IPS DF 19.7 (cell line): Measurements from ENCODE around the gene SUPT7L.

ENCODE experiments used
- DNase-seq: peaks from one replicate; pipeline ENCODE4 v3.0.0-alpha.2; 2013; ENCODE audit warnings: low read depth, low spot score

The SUPT7L gene, protein sequence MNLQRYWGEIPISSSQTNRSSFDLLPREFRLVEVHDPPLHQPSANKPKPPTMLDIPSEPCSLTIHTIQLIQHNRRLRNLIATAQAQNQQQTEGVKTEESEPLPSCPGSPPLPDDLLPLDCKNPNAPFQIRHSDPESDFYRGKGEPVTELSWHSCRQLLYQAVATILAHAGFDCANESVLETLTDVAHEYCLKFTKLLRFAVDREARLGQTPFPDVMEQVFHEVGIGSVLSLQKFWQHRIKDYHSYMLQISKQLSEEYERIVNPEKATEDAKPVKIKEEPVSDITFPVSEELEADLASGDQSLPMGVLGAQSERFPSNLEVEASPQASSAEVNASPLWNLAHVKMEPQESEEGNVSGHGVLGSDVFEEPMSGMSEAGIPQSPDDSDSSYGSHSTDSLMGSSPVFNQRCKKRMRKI

GRCh38 chr2:27663285-27664153, at the start of gene SUPT7L, which contains the start of gene SLC4A1AP:
TSS of gene SUPT7L (minus strand) at chr2:27663614. CDS start at chr2:27662192, 1,422 bp downstream.
TSS of gene SLC4A1AP (plus strand) at chr2:27663889. CDS start at chr2:27663915, 26 bp downstream.
- DNase-seq = peak; percentile 38

GRCh38 chr2:27713201-27713600, 49.8 kb upstream of the SUPT7L start:
- no peak for DNase-seq

DNA sequence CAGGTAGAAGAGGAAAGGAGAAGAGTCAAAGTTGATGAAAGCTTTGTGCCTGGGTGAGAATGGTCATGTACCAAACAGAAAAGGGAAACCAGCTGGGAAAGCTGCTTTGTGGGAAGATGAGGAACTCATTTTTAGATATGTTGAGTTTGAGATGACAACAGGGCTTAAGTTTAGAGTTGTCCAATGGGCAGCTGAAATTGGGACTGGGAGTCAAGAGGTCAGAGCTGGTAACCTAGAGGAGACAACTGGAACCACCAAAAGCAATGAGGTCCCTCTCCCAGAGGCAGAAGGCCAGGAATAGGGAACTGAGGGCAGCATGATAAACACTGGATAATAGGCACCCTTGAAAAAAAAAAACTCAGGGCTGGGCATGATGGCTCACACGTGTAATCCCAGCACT, 49.1 kb upstream of the SUPT7L start:
- no peak for DNase-seq

GRCh38 chr2:27711804-27712203, 48.4 kb upstream of the SUPT7L start:
- DNase-seq = no peak

DNA sequence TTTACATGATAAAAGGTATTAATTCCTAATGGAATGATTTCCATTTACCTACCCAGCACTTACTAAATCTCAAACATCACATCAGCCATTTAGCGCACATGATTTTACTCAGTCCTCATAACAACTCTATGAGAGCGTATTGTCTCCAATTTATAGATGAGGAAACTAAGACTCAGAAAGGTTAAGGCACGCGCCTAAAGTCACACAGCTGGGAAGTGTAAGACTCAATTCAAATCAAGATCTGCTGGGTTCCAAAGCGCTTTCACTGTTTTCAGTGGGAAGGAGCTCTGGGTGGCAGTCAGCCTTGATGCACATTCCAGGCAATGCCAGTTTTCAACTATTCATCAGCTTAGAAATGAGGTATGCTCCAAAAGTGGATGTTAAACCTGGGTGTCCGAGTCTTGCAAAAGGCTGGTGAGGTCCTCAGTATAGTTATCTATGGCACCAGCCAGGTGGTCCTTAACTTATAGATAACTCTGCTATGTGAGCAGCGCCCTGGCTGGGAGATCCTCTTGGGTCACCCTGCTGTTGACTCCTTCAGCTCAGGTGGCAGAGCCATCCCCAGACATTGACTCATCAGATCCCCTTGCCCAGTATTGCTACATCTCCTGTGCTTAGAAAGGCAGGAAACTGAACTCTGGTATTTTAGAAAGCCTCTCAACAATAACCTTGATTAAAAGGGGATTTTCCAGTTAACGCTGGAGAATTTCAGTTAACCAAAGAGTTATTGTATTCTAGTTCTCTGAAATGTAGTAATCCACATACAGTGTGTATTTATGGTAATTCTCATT, 47.4 kb upstream of the SUPT7L start:
- no peak for DNase-seq

GRCh38 chr2:27709960-27710575, 46.7 kb upstream of the SUPT7L start:
- DNase-seq = no peak

DNA sequence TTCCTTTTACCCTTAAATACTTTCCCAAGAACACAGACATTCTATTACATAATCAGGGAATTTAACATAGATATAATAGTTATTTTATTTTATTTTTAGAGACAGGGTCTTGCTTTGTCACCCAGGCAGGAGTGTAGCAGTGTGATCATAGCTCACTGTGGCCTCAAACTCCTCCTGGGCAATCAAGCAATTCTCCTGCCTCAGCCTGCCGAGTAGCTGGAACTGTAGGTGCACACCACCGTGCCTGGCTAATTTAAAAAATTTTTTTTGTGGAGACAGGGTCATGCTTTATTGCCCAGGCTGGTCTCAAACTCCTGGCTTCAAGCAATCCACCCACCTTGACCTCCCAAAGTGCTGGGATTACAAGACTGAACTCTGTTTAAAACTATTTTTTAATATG, 45.9 kb upstream of the SUPT7L start:
- DNase-seq = no peak

DNA sequence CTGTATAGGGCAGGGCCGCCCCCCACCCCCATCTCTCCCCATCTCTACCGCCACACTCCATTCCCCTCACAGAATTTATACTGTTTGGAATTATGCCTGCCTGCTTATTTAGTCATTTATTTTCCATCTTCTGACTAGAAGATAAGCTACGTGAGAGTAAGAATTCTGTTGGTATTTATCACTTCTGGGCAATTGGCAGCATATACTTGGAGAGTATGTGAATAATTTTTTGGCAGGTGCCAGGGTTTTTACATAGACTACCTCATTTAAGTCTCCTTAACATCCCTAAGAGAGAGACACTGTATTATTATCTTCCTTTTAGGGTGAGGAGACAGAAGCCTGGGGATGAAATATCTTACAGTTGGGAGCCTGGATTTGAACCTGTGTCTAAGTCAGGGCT, 45.3 kb upstream of the SUPT7L start:
- DNase-seq = no peak

DNA sequence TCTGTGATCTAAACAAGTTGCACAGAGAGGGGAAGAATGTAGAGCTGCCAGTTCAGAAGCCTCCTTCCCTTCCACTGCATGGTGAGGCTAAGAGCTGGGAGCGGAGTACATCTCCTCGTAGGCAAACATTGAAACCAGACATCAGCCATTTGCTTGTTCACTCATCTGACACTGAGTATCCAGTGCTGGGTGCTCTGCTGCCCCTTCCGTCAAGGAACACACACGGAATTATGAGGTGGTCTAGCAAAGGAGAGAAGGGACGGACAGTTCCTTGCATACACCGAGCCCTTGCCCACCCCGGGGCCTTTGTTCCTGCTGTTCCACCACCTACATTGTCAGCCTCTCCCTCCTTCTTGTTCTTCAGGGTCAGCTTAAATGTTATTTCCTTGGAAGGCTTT, 44.8 kb upstream of the SUPT7L start:
- no peak for DNase-seq

DNA sequence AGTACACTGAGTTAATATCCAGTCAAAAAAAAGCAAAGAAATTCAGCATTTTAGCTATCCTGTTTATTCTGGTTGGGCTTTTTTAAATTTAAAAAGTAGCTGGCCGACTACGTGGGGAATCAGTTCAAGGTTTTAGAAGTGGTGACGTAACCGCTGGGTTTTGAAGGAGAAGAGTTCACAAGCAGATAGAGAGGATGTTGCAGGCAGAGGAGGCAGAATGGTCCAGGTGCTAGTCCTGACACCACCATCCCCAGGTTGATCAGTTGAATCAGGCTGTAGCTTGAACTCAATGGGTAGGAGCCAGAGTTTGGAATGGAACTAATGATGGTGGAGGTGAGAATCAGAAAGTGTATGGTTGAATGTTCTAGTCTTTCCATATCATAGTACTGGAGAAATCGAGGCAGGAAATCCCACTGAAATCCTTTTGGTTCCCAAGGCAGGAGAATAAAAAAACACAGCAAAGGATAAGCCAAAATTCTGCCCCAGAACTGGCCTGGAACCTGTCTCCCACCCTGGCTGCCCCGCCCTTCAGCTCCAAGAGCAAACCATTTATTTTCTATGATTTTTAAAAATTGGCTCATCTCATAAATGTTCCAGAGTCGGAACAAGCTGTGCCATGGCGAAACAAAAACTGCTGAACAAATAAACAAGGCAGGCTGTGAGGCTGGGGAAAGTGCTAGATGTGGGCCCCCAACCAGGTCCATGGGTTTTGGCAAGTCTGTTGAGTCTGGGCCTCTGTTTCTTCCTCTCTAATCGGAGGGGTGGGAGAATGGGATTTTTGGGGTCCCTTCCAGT, 44.2 kb upstream of the SUPT7L start:
- no peak for DNase-seq

DNA sequence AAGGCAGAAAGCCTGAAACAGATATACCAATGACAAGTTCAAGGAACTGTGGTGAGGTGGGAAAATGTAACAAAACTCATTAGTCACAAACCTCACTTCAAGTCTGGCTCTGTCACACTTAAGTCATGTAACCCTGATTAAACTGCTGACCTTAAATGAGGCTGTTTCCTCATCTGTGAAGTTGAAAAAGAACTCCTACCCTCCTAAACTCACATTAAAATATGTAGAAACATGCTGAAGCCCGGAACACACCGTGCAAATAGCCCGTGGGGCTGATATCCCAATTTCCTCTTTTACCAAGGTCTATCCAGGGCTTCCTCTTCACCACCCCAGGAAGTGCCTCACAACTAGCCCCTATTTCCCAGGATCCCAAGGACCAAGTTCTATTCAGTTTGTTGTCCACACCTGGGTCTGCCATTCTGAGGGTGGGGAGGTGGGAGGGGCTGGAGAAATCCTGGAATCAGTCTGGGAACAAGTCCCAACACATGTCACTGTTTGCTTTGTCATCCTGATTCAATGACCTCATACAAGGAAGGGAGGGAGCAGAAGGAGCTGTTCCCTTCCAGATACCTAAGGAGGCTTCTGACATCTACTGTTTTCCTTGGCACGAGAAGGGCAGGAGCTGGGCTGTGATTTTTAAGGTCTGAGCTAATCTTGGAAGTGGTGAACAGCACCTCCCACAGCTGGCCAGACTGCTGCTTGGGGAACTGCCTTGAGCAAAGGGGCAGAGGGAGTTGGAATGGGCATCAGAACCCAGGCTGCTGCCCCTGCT, 42.6 kb upstream of the SUPT7L start:
- DNase-seq = no peak

- DNase-seq = no peak
These were observed 41.0 kb upstream of the SUPT7L start for GRCh38 chr2:27704342-27704876.

DNA sequence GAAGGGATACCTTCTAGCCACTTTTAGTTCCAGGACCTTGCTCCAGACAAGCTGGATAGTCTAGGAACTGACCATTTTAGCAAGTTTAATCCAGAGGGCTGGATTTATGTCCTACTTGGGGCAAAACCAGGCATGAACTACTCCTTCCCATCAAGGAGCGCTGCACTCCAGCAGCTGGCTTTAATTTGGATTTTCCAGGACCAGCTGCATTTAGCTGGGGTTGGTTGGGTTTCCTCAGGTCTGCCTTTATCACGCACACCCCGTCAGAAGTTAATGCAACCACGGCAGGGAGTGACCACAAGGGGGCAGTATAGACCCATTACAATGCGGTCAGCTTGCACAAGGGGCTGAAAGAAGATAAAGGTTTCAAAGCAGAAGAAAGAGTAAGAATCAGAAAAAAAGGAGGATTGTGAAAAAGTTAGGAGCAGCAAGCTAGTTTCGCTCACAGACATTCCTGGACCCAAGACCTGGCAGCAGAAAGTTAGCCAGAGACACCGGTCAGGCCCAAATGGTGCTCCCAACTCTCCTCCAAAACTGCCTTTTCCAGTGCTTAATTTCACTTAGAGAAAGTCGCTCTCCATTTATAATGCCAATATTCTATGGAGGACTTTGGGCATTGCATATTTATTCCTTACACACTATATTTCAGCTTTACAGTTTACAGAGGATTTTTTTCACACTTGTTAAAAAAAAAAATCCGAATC, 40.4 kb upstream of the SUPT7L start:
- DNase-seq = no peak

GRCh38 chr2:27702302-27702701, 38.9 kb upstream of the SUPT7L start:
- DNase-seq = no peak

DNA sequence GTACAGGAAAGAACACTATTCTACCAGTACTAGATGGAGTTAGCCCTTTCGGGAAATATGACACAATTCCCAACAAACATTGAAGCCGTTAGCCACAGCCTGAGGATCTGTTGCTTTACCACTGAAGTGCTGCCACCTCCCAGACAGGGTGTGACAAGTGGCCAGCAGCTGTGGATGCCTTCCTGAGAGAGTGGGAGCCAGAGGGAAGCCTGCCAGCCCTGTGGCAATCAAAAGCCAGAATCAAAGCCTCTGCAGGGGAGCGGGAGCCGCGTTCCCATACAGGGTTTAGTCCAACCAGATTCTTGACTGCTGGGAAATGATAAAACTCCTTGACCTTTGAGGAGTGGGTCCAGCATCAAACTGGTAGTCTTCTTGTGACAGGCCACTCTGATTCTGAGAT, 38.3 kb upstream of the SUPT7L start:
- no peak for DNase-seq

DNA sequence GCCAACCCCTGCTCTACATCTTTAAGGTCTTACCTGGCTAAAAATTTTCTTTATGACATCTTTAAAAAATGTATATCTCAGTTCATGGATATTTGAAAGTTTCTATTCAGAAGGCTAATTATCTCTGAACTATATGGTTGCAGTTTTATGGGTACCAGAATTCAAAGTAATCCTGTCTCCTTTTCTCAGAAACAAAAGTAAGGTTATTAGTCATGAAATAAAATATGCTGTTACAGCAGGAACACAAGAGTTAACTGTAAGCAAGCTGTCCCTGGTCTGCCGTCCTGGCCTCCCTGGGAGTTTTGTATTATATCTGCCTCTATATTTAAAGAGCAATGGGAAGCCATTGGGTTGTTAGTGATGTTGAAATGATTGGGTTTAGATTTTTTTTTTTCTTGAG, 34.2 kb upstream of the SUPT7L start:
- DNase-seq = no peak

- DNase-seq = no peak
These were observed 26.6 kb upstream of the SUPT7L start for GRCh38 chr2:27690052-27690451.

DNA sequence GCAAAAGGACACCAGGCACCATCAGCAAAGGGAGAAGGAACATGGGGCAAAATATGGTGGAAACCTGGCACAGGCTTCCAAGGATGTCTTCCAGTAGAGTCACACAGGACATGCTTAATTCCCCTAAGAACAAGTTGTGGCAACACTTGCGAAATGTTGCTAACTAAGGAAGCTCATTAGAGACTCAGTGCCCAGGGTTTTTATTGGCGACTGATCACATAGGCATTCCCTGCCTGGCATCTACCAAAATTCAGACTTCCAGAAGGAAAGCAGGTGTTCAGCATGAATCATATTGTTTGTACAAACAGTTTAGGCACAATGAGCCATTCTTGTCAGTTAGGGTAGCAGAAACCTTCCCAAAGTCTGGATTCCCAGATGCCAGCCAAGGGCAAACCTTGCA, 26.0 kb upstream of the SUPT7L start:
- DNase-seq = no peak

DNA sequence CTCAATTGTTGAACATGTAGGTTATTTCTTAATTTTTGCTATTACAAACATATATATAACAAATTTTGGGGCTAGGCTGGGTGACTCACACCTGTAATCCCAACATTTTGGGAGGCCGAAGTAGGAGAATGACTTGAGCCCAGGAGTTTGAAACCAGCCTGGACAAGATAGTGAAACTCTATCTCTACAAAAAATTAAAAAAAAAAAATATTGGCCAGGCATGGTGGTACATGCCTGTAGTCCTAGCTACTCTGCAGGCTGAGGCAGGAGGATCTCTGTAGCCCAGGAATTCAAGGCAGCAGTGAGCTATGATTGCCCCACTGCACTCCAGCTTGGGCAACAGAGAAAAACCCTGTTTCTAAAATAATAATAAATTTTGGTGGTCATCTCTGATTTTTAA, 23.8 kb upstream of the SUPT7L start:
- DNase-seq = no peak
